ENCODE data around the gene UCN. TPM values are rescaled to one million over a fixed set of nuclear protein-coding genes. Genes with fewer than 3 reads are reported as not detected.

The UCN gene
- polyA plus RNA-seq, 1 donor from 2014 or later: 1.6 TPM

DNA sequence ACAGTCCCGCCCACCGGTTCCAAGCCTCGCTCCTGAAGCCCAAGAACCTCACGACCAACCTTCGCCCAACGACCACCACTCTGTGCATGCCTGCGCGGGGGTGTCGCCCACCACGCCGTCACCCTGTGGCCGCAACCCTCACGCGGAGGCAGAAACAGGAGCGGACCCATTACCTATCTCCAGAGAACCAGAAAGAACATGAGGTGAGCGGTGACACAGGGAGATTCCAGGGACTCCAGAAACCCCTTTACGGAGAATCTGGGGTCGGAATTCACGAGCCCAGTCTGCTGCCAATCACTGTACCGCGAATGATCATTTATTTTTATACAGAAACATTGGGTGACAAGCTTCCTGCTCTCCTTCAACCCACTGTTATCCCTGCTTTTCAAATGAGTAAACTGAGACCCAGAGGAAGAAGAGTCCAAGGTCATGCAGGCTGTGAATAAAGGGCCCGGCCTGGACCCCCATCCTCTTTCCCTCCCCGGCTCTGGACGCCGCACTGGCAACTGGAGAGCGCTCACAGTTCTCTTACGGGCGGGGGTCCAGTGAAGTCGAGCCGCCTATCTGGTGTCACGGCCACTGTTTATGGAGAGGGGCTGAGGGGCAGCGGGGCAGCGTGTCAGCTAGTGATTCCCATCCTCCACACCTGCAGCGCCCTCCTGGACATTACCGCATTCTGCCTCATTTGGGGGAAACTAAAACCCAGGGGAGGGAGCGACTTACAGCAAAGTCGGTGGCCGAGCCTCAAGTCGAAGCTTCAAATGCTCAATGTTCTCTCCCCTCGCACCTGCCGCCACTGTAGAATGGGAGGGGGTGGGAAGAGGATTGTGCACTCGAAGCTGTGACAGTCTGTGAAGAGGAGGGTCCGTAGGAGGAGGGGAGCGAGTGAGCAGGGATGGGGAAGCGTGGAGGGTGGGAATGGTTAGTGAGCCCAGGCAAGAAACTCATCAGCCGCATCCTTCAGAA, 44.7 kb downstream of the UCN start:
- peaks cover 1% of the 10 kb centered on the region for H3K36me3 Mint-ChIP-seq
- H3K9me3 Mint-ChIP-seq: peaks cover 0 to 2% (median 0%) of the 10 kb centered on the region in 3 donors
- peak overlapping the region; percentile 64 to 96 (median 92) for H3K4me3 Mint-ChIP-seq
- peak overlapping the region; percentile 2 to 78 (median 68) for H3K27ac Mint-ChIP-seq
- peaks cover 8 to 23% (median 13%) of the 10 kb centered on the region in 3 donors for H3K4me1 Mint-ChIP-seq
- H3K27me3 Mint-ChIP-seq: peaks cover 35% of the 10 kb centered on the region

DNA sequence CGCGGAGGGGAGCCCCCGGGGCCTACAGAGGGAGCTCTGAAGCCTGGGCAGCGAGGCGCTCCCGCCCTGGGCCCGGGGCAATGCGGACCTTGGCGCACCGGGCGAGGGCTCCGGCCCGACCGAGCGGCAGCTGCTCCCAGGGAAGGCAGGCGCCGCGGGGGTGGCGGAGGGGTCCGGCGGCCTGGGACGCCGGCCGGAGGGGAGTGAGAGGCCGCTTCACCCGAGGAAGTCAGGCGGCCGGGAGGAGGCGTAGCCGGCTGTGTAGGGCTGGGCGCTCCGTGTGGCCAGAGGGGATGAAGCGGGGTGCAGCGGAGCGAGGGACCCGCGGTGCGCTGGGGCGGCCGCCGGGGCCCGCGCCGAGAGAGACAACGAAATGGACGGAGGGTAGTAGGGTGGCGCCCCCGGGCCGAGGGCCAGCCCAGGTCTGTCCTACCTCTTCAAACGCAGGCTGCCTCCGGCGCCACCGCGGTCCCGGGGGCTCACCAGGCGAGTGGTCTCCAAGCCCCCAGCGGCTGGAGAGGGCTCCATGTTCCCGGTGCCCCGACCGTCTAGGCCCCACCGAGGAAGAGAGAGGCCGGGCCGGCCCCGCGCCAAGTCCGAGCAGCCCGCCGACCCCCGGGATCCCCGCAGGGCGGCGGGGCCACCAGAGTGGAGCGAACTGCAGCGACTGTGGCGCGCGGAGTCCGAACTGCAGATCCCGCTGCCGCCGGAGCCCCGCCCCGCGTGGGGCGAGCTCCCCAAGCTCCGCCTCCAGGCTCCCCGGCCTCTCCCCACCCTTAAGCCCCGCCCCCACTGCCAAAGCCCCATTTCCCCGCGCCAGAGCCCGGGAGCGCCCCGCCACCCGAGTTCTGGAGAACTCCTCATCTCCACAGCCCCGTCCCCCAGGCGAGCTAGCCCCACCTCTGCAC, 45.6 kb downstream of the UCN start, which contains the start of gene SLC30A3:
Gene SLC30A3, minus strand, starts transcription at position 669 of the 908 bp plus-strand sequence. Its CDS starts 141 bp downstream, at position 528.
- H3K27me3 Mint-ChIP-seq: peaks cover 39% of the 10 kb centered on the region
- H3K36me3 Mint-ChIP-seq: peaks cover 1% of the 10 kb centered on the region
- peak within 1 kb of the TSS in 2 of 3 donors; percentile 2 to 78 for H3K27ac Mint-ChIP-seq

DNA sequence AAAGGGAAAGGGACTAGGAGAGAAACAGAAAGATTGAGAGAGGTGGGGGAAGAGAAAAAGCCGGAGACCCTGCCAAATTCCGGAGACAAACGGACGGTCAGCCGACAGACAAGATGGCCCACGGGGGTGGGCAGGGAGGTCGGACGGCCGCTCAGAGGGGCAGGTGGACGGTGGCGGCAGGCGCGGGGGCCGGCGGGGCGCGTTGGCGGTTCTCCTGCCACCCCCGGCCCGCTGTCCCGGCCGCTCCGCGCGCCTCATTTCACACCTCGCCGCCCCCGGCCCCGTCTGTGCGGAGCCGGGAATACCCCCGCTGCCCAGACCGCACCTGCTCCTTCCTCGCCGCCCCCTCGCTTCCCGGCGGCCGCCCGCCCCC, 46.3 kb downstream of the UCN start:
- peaks cover 8 to 23% (median 13%) of the 10 kb centered on the region in 3 donors for H3K4me1 Mint-ChIP-seq
- H3K36me3 Mint-ChIP-seq: peaks cover 1% of the 10 kb centered on the region
- H3K27ac Mint-ChIP-seq: no peak overlapping the region
- H3K9me3 Mint-ChIP-seq: peaks cover 0 to 2% (median 0%) of the 10 kb centered on the region in 3 donors
- H3K27me3 Mint-ChIP-seq: peaks cover 42% of the 10 kb centered on the region
- H3K4me3 Mint-ChIP-seq: peak overlapping the region; percentile 49 to 71 (median 63)

More for the DNA sequence above, 45.6 kb downstream of the UCN start, which contains the start of gene SLC30A3:
- Mint-ChIP-seq H3K4me3 (peak within 1 kb of the TSS; percentile 64 to 96 (median 92)), H3K9me3 (peaks cover 0 to 2% (median 0%) of the 10 kb centered on the region in 3 donors), H3K4me1 (peaks cover 8 to 23% (median 13%) of the 10 kb centered on the region in 3 donors)

DNA sequence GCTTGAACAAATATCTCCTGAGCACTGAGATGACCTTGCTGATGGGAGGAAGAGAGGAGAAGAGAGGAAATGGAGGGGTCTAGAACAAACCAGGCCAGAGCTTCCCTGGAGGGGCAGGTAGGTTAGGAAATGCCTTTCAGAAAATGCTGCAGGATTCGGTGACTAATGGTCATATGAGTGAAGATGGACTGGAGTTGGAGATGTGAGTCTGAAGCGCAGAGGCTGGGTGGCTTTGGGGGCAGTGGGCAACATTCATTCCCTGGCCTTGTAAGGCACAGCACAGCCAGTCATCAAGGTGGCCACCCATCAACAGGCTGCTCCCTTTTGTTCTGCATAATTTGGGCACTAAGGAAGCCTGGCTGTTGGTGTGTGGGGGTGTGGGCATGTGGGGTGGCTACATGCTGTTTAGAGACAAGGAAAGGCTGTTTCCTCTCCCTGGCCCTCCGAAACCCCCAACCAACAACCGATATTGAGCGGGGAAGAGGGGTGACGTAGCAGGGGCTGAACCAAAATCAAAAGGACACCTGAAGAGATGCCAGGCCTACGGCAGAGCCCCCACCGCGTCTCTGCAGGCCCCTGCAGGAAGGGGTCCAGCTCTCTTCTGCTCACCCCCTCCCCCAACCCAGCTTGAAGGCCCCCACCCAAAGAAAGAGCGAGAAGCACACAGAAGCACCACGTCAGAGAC, 46.9 kb downstream of the UCN start:
- Mint-ChIP-seq H3K9me3 (peaks cover 0 to 2% (median 0%) of the 10 kb centered on the region in 3 donors), H3K27me3 (peaks cover 47% of the 10 kb centered on the region), H3K4me1 (peaks cover 8 to 23% (median 13%) of the 10 kb centered on the region in 3 donors), H3K36me3 (peaks cover 1% of the 10 kb centered on the region), H3K4me3 (peak overlapping the region; percentile 49 to 71 (median 63)), H3K27ac (no peak overlapping the region)

DNA sequence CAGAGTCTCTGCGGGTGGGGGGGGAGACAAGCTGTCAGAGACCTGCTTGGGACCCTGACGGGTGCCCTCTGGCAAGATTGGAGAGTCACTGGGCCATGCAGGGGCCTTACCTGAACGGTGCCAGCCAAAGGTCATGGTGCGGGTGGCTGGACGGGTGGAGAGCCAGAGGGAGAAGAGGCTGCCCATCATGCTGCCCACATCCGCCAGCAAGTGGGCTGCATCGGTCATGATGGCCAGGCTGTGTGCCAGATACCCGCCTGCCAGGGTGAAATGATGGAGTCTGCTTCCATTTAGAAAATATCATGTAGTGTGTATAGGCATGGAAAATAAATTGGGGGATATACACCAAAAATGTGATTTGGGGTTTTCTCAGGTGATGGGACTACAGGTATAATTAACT, 50.2 kb downstream of the UCN start:
- Mint-ChIP-seq H3K36me3 (peaks cover 1% of the 10 kb centered on the region), H3K27me3 (peaks cover 39% of the 10 kb centered on the region), H3K27ac (peak overlapping the region in 1 of 3 donors; percentile 14)

More for the DNA sequence above, 50.2 kb downstream of the UCN start:
- no peak overlapping the region for H3K4me3 Mint-ChIP-seq
- peaks cover 0 to 7% (median 3%) of the 10 kb centered on the region in 3 donors for H3K4me1 Mint-ChIP-seq
- H3K9me3 Mint-ChIP-seq: peaks cover 0 to 2% (median 0%) of the 10 kb centered on the region in 3 donors

Other genes with a start within 250 kb of the UCN start
- gene OST4, start 236.8 kb downstream of the UCN start, polyA plus RNA-seq: 723 TPM
- 0.61 TPM for gene EMILIN1, start 229.8 kb downstream of the UCN start, polyA plus RNA-seq
- 6.5 TPM for gene KHK, start 221.7 kb downstream of the UCN start, polyA plus RNA-seq
- not detected for gene CGREF1, start 189.3 kb downstream of the UCN start, polyA plus RNA-seq
- 0.35 TPM for gene ABHD1, start 184.6 kb downstream of the UCN start, polyA plus RNA-seq
- 62.2 TPM for gene PREB, start 173.8 kb downstream of the UCN start, polyA plus RNA-seq
- not detected for gene PRR30, start 169.0 kb downstream of the UCN start, polyA plus RNA-seq
- gene TCF23, start 159.4 kb downstream of the UCN start, polyA plus RNA-seq: not detected
- gene ATRAID, start 96.4 kb downstream of the UCN start, polyA plus RNA-seq: 274 TPM
- gene SLC5A6, start 96.2 kb downstream of the UCN start, polyA plus RNA-seq: 20.3 TPM
- 18.9 TPM for gene CAD, start 91.1 kb downstream of the UCN start, polyA plus RNA-seq
- gene SLC30A3, start 45.4 kb downstream of the UCN start, polyA plus RNA-seq: not detected
- gene DNAJC5G, start 33.0 kb downstream of the UCN start, polyA plus RNA-seq: not detected
- not detected for gene TRIM54, start 26.0 kb downstream of the UCN start, polyA plus RNA-seq
- 96.1 TPM for gene MPV17, start 14.7 kb upstream of the UCN start, polyA plus RNA-seq
- gene GTF3C2, start 48.3 kb upstream of the UCN start, polyA plus RNA-seq: 38.6 TPM
- 35.0 TPM for gene EIF2B4, start 61.9 kb upstream of the UCN start, polyA plus RNA-seq
- gene SNX17, start 62.2 kb upstream of the UCN start, polyA plus RNA-seq: 219 TPM
- gene ZNF513, start 72.3 kb upstream of the UCN start, polyA plus RNA-seq: 4.8 TPM
- gene PPM1G, start 101.1 kb upstream of the UCN start, polyA plus RNA-seq: 80.1 TPM
- gene NRBP1, start 120.2 kb upstream of the UCN start, polyA plus RNA-seq: 69.2 TPM
- 1.6 TPM for gene KRTCAP3, start 133.9 kb upstream of the UCN start, polyA plus RNA-seq
- gene IFT172, start 181.3 kb upstream of the UCN start, polyA plus RNA-seq: 1.9 TPM
- not detected for gene FNDC4, start 186.8 kb upstream of the UCN start, polyA plus RNA-seq
- gene GCKR, start 188.4 kb upstream of the UCN start, polyA plus RNA-seq: not detected